OCI-LY1 (cell line): ENCODE measurements around the gene NCAPD2.
"Not testable (repeated sequence)": the region's sequence is repeated elsewhere in the genome, so short reads cannot be mapped to it uniquely, and the experiment has no call there.

ENCODE experiments used
- H2AFZ ChIP-seq: fragments of 200-600 bp; sonication (generic), shearing (Covaris generic); 2 replicates; pipeline ENCODE4 v1.6.0; 2014; ENCODE audit warnings: antibody characterized with exemption, mild to moderate bottlenecking, low read length
- H3F3A ChIP-seq: fragments of 200-600 bp; sonication (generic), shearing (Covaris generic); 2 replicates; pipeline ENCODE4 v1.6.0; 2014; ENCODE audit warnings: mild to moderate bottlenecking, antibody characterized with exemption, low read length, moderate library complexity; ENCODE audit not compliant: insufficient read depth
- H3K27ac ChIP-seq: fragments of 200-600 bp; sonication (generic); 2 replicates; pipeline ENCODE4 v1.5.1; 2014; ENCODE audit warnings: low read length, mixed run types, mild to moderate bottlenecking, low read depth; ENCODE audit not compliant: poor library complexity, severe bottlenecking
- H3K27me3 ChIP-seq: fragments of 200-600 bp; sonication (generic); 2 replicates; pipeline ENCODE4 v1.6.0; 2014; ENCODE audit warnings: antibody characterized with exemption, mild to moderate bottlenecking, low read length, moderate library complexity; ENCODE audit not compliant: insufficient read depth
- H3K36me3 ChIP-seq: fragments of 200-600 bp; sonication (generic); 2 replicates; pipeline ENCODE4 v1.6.1; 2014; ENCODE audit warnings: mild to moderate bottlenecking, antibody characterized with exemption, low read length, moderate library complexity, mixed read lengths; ENCODE audit not compliant: insufficient read depth
- H3K4me1 ChIP-seq: fragments of 200-600 bp; sonication (generic); 2 replicates; pipeline ENCODE4 v1.5.1; 2014; ENCODE audit warnings: mild to moderate bottlenecking, low read length, moderate library complexity; ENCODE audit not compliant: insufficient read depth, severe bottlenecking
- H3K4me2 ChIP-seq: fragments of 200-600 bp; sonication (generic), shearing (Covaris generic); 2 replicates; pipeline ENCODE4 v1.6.1; 2014; ENCODE audit warnings: low read length
- H3K4me3 ChIP-seq: fragments of 200-600 bp; sonication (generic); 2 replicates; pipeline ENCODE4 v1.5.1; 2014; ENCODE audit warnings: low read length, low read depth, mild to moderate bottlenecking, mixed read lengths; ENCODE audit not compliant: poor library complexity, severe bottlenecking
- H3K79me2 ChIP-seq: fragments of 200-600 bp; shearing (Covaris generic); 2 replicates; pipeline ENCODE4 v1.6.1; 2016; ENCODE audit warnings: mixed run types, low read length, mixed read lengths; ENCODE audit not compliant: insufficient read depth
- H3K9ac ChIP-seq: fragments of 200-600 bp; sonication (generic), shearing (Covaris generic); 2 replicates; pipeline ENCODE4 v1.6.1; 2014; ENCODE audit warnings: mild to moderate bottlenecking, low read length, mixed read lengths
- H3K9me2 ChIP-seq: fragments of 200-600 bp; sonication (generic), shearing (Covaris generic); 2 replicates; pipeline ENCODE4 v1.6.1; 2014; ENCODE audit warnings: low read depth, mild to moderate bottlenecking, low read length, mixed read lengths
- H3K9me3 ChIP-seq: fragments of 200-600 bp; shearing (Covaris generic); 2 replicates; pipeline ENCODE4 v1.6.1; 2014; ENCODE audit warnings: low read length, mixed read lengths
- H4K20me1 ChIP-seq: fragments of 200-600 bp; sonication (generic), shearing (Covaris generic); 2 replicates; pipeline ENCODE4 v1.6.0; 2016; ENCODE audit warnings: mild to moderate bottlenecking, low read length; ENCODE audit not compliant: insufficient read depth
- EZH2 ChIP-seq: fragments of 200-600 bp; sonication (generic), shearing (Covaris generic); IDR thresholded peaks from 2 replicates; pipeline ENCODE4 v1.8.0; 2017; ENCODE audit warnings: borderline replicate concordance, mixed run types, mild to moderate bottlenecking, antibody characterized with exemption, low read length, moderate library complexity, mixed read lengths
- TF ChIP-seq, protein P1 (sequence below): fragments of 200-600 bp; sonication (generic), shearing (Covaris generic); IDR thresholded peaks from 2 replicates; pipeline ENCODE4 v1.5.1; 2017; ENCODE audit warnings: mild to moderate bottlenecking, antibody characterized with exemption, low read length, moderate library complexity, mixed read lengths

The NCAPD2 gene

DNA sequence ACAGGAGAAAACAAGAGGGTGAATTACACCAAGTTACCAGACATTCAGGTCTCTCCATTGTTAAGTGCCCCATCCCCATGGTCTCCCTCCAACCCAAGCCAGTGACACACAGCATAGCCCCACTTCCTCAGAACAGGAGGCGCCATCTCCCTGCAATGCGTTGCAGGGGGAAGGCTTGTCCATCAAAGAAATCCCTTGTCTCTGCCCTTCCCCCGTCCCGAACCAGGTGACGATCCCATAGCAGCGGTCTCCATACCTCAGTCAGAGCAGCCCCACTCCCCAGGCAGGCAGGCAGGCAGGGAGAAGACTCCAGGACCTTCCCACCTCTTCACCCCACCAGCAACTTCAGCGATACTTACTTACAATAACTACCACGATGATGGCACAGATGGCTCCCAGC, 29.4 kb upstream of the NCAPD2 start:
- Histone ChIP-seq H2AFZ (no peak overlapping the region), H3F3A (no peaks in the 10 kb centered on the region), H3K4me2 (no peak overlapping the region), H3K27ac (peak overlapping the region; percentile 92), H3K4me1 (peaks cover 70% of the 10 kb centered on the region), H3K9ac (no peak overlapping the region), H3K27me3 (no peaks in the 10 kb centered on the region), H3K4me3 (no peak overlapping the region), H4K20me1 (no peaks in the 10 kb centered on the region), H3K79me2 (peaks cover 16% of the 10 kb centered on the region), H3K9me3 (0 out of 2 replicates have a peak, but pooled peaks cover 3% of the 10 kb centered on the region), H3K9me2 (no peaks in the 10 kb centered on the region), H3K36me3 (peaks cover 95% of the 10 kb centered on the region)
- TF ChIP-seq, protein P1, sequence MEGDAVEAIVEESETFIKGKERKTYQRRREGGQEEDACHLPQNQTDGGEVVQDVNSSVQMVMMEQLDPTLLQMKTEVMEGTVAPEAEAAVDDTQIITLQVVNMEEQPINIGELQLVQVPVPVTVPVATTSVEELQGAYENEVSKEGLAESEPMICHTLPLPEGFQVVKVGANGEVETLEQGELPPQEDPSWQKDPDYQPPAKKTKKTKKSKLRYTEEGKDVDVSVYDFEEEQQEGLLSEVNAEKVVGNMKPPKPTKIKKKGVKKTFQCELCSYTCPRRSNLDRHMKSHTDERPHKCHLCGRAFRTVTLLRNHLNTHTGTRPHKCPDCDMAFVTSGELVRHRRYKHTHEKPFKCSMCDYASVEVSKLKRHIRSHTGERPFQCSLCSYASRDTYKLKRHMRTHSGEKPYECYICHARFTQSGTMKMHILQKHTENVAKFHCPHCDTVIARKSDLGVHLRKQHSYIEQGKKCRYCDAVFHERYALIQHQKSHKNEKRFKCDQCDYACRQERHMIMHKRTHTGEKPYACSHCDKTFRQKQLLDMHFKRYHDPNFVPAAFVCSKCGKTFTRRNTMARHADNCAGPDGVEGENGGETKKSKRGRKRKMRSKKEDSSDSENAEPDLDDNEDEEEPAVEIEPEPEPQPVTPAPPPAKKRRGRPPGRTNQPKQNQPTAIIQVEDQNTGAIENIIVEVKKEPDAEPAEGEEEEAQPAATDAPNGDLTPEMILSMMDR = no peak
- TF ChIP-seq EZH2 = no peak

DNA sequence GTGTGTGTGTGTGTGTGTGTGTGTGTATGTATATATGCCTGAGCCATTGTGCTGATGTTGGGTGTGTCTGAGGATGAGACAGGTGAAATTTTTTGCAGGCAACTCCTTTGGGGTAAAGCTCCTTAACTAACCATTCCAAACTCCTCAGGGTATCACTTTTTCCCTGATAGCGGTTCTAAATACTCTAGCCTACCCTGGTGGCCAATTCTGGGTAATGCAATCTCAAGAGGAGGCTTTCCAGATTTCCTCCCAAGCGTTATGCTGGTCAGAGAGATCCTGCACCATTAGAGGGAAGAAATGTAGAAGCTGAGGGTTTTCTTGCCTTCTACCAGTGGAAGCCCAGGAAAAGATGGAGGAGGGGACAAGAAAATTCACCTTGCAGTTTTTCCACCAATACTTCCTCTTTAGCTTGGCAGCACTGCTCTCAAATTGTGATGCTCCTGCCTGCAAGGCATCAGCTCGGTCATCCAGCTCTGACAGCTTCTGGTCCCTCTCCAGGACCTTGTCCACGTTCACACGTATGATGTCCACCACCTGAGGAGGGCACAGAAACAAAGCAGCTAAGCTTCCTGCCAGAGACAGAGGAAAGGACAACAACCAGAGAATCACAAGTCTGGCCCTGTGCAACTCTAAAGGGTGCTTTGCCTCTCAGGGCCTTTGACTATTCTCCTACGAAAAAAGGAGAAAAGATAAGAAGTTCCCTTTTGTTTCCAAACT, 28.3 kb upstream of the NCAPD2 start:
- Histone ChIP-seq H3K4me3 (no peak overlapping the region), H3F3A (no peaks in the 10 kb centered on the region), H3K9me2 (no peaks in the 10 kb centered on the region), H3K4me1 (peaks cover 68% of the 10 kb centered on the region), H3K36me3 (peaks cover 86% of the 10 kb centered on the region), H3K9me3 (0 out of 2 replicates have a peak, but pooled peaks cover 3% of the 10 kb centered on the region), H3K27ac (peak overlapping the region; percentile 45), H3K27me3 (no peaks in the 10 kb centered on the region), H3K79me2 (peaks cover 24% of the 10 kb centered on the region), H3K9ac (no peak overlapping the region), H3K4me2 (no peak overlapping the region), H4K20me1 (no peaks in the 10 kb centered on the region), H2AFZ (no peak overlapping the region)
- TF ChIP-seq, protein P1 = peak; percentile 92
- TF ChIP-seq EZH2 = no peak

DNA sequence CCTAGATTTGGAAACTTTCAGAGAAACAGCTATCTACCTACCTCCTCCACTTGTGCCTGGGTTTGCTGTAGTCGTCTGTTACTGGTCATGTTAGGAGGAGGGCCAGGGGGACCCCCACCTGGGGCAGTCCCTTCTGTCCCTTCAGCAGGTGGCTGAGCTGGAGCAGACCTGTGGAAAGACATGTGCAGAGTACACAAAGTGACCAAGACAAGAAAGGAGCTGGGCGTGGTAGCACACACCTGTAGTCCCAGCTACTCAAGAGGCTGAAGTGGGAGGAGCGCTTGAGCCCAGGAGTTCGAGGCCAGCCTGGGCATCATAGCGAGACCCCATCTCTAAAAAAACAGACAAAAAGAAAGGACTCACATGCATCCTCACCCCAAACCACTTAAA, 27.7 kb upstream of the NCAPD2 start:
- H2AFZ ChIP-seq = no peak overlapping the region
- H3K79me2 ChIP-seq = peaks cover 24% of the 10 kb centered on the region
- no peaks in the 10 kb centered on the region for H3K27me3 ChIP-seq
- H4K20me1 ChIP-seq = no peaks in the 10 kb centered on the region
- H3F3A ChIP-seq = no peaks in the 10 kb centered on the region
- no peak for TF ChIP-seq EZH2
- TF ChIP-seq, protein P1 = no peak
- no peak overlapping the region for H3K4me2 ChIP-seq
- peaks cover 65% of the 10 kb centered on the region for H3K4me1 ChIP-seq
- H3K9ac ChIP-seq = no peak overlapping the region
- H3K9me2 ChIP-seq = no peaks in the 10 kb centered on the region
- H3K27ac ChIP-seq = peak overlapping the region; percentile 45
- peaks cover 80% of the 10 kb centered on the region for H3K36me3 ChIP-seq
- H3K4me3 ChIP-seq = no peak overlapping the region
- 0 out of 2 replicates have a peak, but pooled peaks cover 3% of the 10 kb centered on the region for H3K9me3 ChIP-seq

DNA sequence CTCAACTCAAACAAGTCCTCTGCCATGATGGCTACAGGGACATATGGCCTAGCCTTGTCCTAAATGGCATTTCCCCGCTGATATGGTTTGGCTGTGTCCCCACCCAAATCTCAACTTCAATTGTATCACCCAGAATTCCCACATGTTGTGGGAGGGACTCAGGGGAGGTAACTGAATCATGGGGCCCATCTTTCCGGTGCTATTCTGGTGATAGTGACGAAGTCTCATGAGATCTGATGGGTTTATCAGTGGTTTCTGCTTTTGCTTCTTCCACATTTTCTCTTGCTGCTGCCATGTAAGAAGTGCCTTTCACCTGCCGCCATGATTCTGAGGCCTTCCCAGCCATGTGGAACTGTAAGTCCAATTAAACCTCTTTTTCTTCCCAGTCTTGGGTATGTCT, 27.2 kb upstream of the NCAPD2 start:
- H3K4me3 ChIP-seq, H4K20me1 ChIP-seq, H3K4me2 ChIP-seq, H3K9me3 ChIP-seq, H3F3A ChIP-seq, H3K9me2 ChIP-seq, H2AFZ ChIP-seq, H3K9ac ChIP-seq, H3K27me3 ChIP-seq: not testable (repeated sequence)
- peaks cover 24% of the 10 kb centered on the region for H3K79me2 ChIP-seq
- peaks cover 75% of the 10 kb centered on the region for H3K36me3 ChIP-seq
- H3K4me1 ChIP-seq = peaks cover 62% of the 10 kb centered on the region
- peak overlapping the region; percentile 45 for H3K27ac ChIP-seq

DNA sequence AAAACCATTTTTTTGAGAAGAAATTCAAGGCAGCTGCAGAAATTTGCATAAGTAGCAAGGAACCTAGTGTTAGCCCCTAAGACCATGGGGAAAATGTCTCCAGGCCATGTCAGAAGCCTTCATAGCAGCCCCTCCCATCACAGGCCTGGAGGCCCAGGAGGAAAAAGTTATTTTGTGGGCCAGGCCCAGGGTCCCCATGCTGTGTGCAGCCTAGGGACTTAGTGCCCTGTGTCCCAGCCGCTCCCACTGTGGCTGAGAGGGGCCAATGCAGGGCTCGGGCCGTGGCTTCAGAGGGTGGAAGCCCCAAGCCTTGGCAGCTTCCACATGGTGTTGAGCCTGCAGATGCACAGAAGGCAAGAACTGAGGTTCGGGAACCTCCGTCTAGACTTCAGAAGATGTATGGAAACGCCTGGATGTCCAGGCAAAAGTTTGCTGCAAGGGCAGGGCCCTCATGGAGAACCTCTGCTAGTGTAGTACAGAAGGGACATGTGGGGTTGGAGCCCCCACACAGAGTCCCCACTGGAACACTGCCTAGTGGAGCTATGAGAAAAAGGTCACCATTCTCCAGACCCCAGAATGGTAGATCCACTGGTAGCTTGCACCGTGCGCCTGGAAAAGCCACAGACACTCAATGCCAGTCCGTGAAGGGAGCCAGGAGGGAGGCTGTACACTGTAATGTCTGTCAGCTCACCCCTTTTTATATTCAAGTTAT, 26.2 kb upstream of the NCAPD2 start:
- not testable (repeated sequence) for H3K27me3 ChIP-seq, H3F3A ChIP-seq, H3K9me2 ChIP-seq, H3K9me3 ChIP-seq, H2AFZ ChIP-seq, H3K9ac ChIP-seq, H4K20me1 ChIP-seq, H3K27ac ChIP-seq
- Histone ChIP-seq H3K36me3 (peaks cover 66% of the 10 kb centered on the region), H3K4me1 (peaks cover 53% of the 10 kb centered on the region), H3K79me2 (peaks cover 24% of the 10 kb centered on the region), H3K4me3 (peak overlapping the region; percentile 89), H3K4me2 (peak overlapping the region; percentile 95; the same call in 1 of the 2 replicates)
